ENCODE data around the gene JMJD1C.

Gene JMJD1C

DNA sequence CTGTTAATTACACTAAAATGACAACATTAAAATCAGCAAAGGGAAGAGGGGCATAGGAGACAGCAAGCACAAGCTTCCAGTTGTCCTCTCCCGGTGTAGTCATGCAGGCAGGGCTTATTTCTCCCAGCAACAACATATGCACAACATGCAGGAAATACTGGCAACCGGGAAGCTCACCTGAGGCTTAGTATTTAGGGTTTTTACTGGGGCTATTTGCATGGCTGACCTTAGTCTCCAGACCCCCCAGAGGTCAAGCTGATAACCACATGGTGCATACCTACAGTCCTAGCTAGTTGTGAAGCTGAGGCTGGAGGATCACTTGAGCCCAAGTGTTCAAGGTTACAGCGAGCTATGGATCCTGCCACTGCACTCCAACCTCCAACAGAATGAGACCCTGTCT, 12.8 kb upstream of the JMJD1C start:
- no CpG with 5 or more reads among the region's 3 CpGs for WGBS (ENCODE audit: insufficient coverage, insufficient read length)
- H3K4me3 ChIP-seq (ENCODE audit: low read length): no peak overlapping the region
- H3K27ac ChIP-seq (ENCODE audit: low read length): no peak overlapping the region
- peaks cover 3% of the 10 kb centered on the region; the same call in 1 of the 2 replicates for H3K4me1 ChIP-seq (ENCODE audit: control insufficient read depth, insufficient read depth, low read length)
- peak; percentile 31 for DNase-seq (ENCODE audit: low read depth, low spot score)
- H3K9me3 ChIP-seq (ENCODE audit: control insufficient read depth, insufficient read depth, low read length): no peaks in the 10 kb centered on the region
- no peaks in the 10 kb centered on the region for H3K36me3 ChIP-seq (ENCODE audit: control insufficient read depth, insufficient read depth, low read length)
- no peaks in the 10 kb centered on the region for H3K27me3 ChIP-seq (ENCODE audit: control insufficient read depth, insufficient read depth, low read length)

DNA sequence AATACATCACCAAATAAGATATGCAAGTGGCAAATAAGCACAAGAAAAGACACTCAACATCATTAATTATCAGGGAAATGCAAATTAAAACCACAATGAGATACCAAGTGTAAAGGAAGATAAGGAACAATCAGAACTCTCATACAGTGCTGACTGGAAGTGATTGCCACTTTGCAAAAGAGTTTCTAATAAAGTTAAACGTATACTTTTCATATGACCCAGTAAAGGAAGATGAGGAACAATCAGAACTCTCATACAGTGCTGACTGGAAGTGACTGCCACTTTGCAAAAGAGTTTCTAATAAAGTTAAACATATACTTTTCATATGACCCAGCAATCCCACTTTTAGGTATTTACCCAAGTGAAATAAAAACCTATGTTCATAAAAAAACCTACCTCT, 12.2 kb upstream of the JMJD1C start:
- Histone ChIP-seq H3K27ac (ENCODE audit: low read length) (no peak overlapping the region), H3K9me3 (ENCODE audit: control insufficient read depth, insufficient read depth, low read length) (no peaks in the 10 kb centered on the region), H3K36me3 (ENCODE audit: control insufficient read depth, insufficient read depth, low read length) (no peaks in the 10 kb centered on the region), H3K4me3 (ENCODE audit: low read length) (no peak overlapping the region), H3K4me1 (ENCODE audit: control insufficient read depth, insufficient read depth, low read length) (peaks cover 3% of the 10 kb centered on the region; the same call in 1 of the 2 replicates), H3K27me3 (ENCODE audit: control insufficient read depth, insufficient read depth, low read length) (no peaks in the 10 kb centered on the region)
- DNase-seq (ENCODE audit: low read depth, low spot score): no peak
- WGBS (ENCODE audit: insufficient coverage, insufficient read length): no CpG with 5 or more reads among the region's 1 CpG

DNA sequence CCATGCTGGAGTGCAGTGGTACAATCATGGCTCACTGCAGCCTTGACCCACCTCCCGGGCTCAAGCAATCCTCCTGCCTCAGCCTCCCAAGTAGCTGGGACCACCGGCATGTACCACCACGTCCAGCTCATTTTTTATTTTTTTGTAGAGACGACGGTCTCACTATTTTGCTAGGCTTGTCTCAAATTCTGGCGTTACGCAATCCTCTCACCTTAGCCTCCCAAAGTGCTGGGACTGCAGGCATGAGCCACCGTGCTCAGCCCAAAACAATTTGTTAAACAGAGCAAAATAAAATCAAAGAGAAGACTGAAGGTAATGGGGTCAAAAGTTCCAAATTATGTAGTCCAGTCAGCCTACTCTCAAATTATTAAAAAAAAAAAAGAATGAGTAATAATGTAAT, 8.7 kb upstream of the JMJD1C start:
- DNase-seq (ENCODE audit: low read depth, low spot score): no peak
- Histone ChIP-seq H3K4me3 (ENCODE audit: low read length) (no peak overlapping the region), H3K27ac (ENCODE audit: low read length) (no peak overlapping the region), H3K36me3 (ENCODE audit: control insufficient read depth, insufficient read depth, low read length) (no peaks in the 10 kb centered on the region), H3K4me1 (ENCODE audit: control insufficient read depth, insufficient read depth, low read length) (peaks cover 3% of the 10 kb centered on the region; the same call in 1 of the 2 replicates), H3K27me3 (ENCODE audit: control insufficient read depth, insufficient read depth, low read length) (no peaks in the 10 kb centered on the region), H3K9me3 (ENCODE audit: control insufficient read depth, insufficient read depth, low read length) (no peaks in the 10 kb centered on the region)
- WGBS (ENCODE audit: insufficient coverage, insufficient read length): no CpG with 5 or more reads among the region's 8 CpGs

DNA sequence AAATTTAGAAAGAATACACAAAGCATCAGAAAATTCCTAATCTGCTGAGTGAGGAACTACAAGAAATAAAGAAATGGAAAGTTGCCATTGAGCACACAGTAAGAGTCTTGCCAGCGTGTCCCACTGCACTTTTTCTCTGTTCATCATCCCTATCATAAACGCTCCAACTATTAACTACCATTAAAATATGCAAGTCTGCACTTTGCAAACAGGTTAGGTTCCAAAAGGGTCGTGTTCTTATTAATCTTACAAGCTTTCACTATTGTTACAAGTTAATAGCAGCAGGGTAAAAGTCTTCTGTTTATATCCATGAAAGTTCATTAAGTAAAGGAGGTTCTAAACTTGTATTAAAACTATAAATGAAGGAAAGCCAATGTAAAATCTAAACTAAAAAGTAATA, 5.2 kb upstream of the JMJD1C start:
- H3K9me3 ChIP-seq (ENCODE audit: control insufficient read depth, insufficient read depth, low read length): no peaks in the 10 kb centered on the region
- no CpG with 5 or more reads among the region's 3 CpGs for WGBS (ENCODE audit: insufficient coverage, insufficient read length)

DNA sequence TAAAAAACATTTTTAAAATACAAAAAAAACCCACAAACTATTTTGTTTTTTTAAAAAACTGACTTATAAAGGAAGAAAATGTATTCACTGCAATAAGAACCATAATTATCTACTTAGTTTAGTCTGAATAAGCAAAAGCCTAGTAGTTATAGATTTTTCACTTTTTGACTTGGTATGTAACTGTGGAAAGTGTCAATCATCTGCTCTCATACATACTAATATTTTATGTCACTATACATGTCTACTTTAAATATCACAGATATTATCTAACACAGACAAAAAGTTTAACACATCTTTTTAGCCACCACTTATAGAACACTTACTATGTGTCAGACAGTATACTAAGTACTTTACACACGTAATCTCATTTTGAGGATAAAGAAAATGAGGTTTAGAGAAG, 3.2 kb upstream of the JMJD1C start:
- H3K36me3 ChIP-seq (ENCODE audit: control insufficient read depth, insufficient read depth, low read length): no peaks in the 10 kb centered on the region
- WGBS (ENCODE audit: insufficient coverage, insufficient read length): no CpG with 5 or more reads among the region's 1 CpG

More for the DNA sequence above, 5.2 kb upstream of the JMJD1C start:
- no peak overlapping the region for H3K4me3 ChIP-seq (ENCODE audit: low read length)
- no peaks in the 10 kb centered on the region for H3K27me3 ChIP-seq (ENCODE audit: control insufficient read depth, insufficient read depth, low read length)
- no peak for DNase-seq (ENCODE audit: low read depth, low spot score)
- H3K36me3 ChIP-seq (ENCODE audit: control insufficient read depth, insufficient read depth, low read length): no peaks in the 10 kb centered on the region
- peaks cover 2% of the 10 kb centered on the region; the same call in 1 of the 2 replicates for H3K4me1 ChIP-seq (ENCODE audit: control insufficient read depth, insufficient read depth, low read length)
- H3K27ac ChIP-seq (ENCODE audit: low read length): no peak overlapping the region

DNA sequence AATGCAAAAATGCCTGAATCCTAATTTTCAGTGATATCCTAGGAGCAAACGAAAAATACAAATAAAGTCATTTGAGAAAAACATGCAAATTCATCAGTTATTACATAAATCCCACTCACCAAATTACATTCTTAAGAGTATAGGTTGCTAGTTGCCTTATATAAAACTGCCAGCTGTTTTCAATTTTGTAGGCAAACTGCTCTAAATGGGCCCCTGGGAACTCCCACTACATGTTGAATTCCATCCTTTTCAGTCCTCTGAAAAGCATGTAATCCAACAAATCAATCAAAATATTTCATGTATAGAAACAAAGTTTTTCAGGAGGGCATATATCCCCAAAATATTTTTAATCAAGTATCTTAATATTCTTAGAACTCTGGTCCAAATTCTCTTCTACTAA, 2.1 kb upstream of the JMJD1C start:
- H3K36me3 ChIP-seq (ENCODE audit: control insufficient read depth, insufficient read depth, low read length): no peaks in the 10 kb centered on the region
- no CpG with 5 or more reads among the region's 1 CpG for WGBS (ENCODE audit: insufficient coverage, insufficient read length)
- DNase-seq (ENCODE audit: low read depth, low spot score): no peak
- peaks cover 2% of the 10 kb centered on the region; the same call in 1 of the 2 replicates for H3K4me1 ChIP-seq (ENCODE audit: control insufficient read depth, insufficient read depth, low read length)
- H3K4me3 ChIP-seq (ENCODE audit: low read length): no peak overlapping the region
- H3K9me3 ChIP-seq (ENCODE audit: control insufficient read depth, insufficient read depth, low read length): no peaks in the 10 kb centered on the region
- no peaks in the 10 kb centered on the region for H3K27me3 ChIP-seq (ENCODE audit: control insufficient read depth, insufficient read depth, low read length)
- no peak overlapping the region for H3K27ac ChIP-seq (ENCODE audit: low read length)

More for the DNA sequence above, 3.2 kb upstream of the JMJD1C start:
- Histone ChIP-seq H3K9me3 (ENCODE audit: control insufficient read depth, insufficient read depth, low read length) (no peaks in the 10 kb centered on the region), H3K27ac (ENCODE audit: low read length) (no peak overlapping the region), H3K4me1 (ENCODE audit: control insufficient read depth, insufficient read depth, low read length) (peaks cover 2% of the 10 kb centered on the region; the same call in 1 of the 2 replicates), H3K4me3 (ENCODE audit: low read length) (no peak overlapping the region), H3K27me3 (ENCODE audit: control insufficient read depth, insufficient read depth, low read length) (no peaks in the 10 kb centered on the region)
- DNase-seq (ENCODE audit: low read depth, low spot score): no peak

DNA sequence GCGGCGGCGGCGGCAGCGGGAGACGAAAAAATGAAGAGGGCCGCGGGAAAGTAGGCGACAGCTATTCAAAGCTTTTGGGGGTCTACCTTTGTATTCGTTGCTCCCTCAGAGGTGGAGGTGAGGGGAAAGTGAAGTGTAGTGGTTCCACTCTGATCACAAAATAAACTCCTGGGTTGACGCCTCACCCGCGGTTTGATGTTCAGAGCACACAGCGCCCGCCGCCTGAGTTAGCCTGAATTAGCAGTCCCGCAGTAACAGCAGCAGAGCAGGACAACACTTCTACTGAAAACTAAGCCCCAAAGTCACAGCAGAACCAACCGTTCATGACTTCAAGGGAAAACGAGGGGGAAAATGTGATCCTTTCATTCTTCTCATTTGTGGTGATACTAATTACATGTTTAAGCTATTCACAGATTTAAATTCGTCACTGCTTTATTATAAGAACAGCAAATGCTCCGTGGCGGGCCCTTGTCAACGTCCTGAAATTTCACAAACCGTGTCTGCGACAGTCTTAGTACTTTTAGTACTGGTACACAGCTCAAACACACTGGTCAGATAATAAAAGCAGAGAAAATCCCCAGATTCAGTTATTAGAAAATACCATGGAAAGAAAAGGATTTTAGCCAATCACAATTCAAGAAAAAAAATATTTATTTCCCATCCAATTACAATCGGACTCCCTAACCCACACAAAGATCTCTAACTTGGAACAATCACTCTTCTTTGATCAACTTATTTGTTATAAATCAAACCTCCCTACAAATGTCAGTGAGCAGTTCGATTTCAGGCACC, 563 bp upstream of the JMJD1C start:
- H3K27ac ChIP-seq (ENCODE audit: low read length): no peak overlapping the region
- 100% methylated on average over 1 of the region's 27 CpGs for WGBS (ENCODE audit: insufficient coverage, insufficient read length)
- DNase-seq (ENCODE audit: low read depth, low spot score): no peak
- H3K27me3 ChIP-seq (ENCODE audit: control insufficient read depth, insufficient read depth, low read length): no peaks in the 10 kb centered on the region
- H3K36me3 ChIP-seq (ENCODE audit: control insufficient read depth, insufficient read depth, low read length): no peaks in the 10 kb centered on the region
- H3K9me3 ChIP-seq (ENCODE audit: control insufficient read depth, insufficient read depth, low read length): no peaks in the 10 kb centered on the region
- peaks cover 2% of the 10 kb centered on the region; the same call in 1 of the 2 replicates for H3K4me1 ChIP-seq (ENCODE audit: control insufficient read depth, insufficient read depth, low read length)
- peak overlapping the region; percentile 55; the same call in 1 of the 2 replicates for H3K4me3 ChIP-seq (ENCODE audit: low read length)

DNA sequence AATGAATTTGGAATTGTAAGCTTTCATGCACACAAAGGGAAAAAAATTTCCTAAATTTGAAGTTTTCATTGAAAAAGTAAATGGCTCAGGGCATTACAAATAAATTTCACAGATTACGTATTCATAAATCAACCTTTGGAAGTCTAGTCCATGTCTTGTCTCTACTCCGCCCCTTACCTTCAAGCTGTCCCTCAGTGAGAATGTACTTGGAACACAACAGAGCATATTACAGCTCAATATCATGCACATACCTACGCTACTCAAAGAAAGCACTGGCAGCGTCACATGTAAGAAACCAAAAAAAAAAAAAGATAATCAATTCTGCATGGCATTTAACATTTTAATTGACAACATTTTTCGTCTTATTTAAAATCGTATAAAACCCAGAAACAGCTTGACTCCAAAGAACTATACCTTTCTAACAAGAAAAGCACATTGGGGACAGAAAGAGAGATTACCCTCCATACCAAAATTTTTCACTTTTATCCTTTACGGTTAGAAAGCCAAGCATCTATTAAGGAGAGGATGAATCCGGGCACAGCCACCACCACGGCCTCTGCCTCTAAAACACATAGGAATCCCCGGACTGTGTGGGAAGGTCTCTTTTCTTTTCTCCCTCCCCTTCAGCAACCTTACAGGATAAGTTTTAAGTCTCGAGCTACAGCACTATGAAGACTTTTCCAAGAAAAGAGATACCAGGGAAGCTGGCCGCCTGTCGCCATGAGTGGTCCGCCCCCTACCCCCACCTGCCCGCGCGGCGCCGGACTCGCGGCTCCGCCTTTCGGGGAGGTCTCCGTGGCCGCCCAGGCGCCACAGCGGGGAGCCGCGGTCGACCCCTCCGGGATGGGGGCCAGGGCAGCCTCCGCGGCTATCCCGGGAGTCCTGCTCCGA, 1.1 kb downstream of the JMJD1C start:
- Histone ChIP-seq H3K27me3 (ENCODE audit: control insufficient read depth, insufficient read depth, low read length) (no peaks in the 10 kb centered on the region), H3K36me3 (ENCODE audit: control insufficient read depth, insufficient read depth, low read length) (no peaks in the 10 kb centered on the region), H3K4me3 (ENCODE audit: low read length) (peak overlapping the region; percentile 55), H3K4me1 (ENCODE audit: control insufficient read depth, insufficient read depth, low read length) (peaks cover 2% of the 10 kb centered on the region; the same call in 1 of the 2 replicates), H3K27ac (ENCODE audit: low read length) (no peak overlapping the region), H3K9me3 (ENCODE audit: control insufficient read depth, insufficient read depth, low read length) (no peaks in the 10 kb centered on the region)
- DNase-seq (ENCODE audit: low read depth, low spot score): no peak
- WGBS (ENCODE audit: insufficient coverage, insufficient read length): no CpG with 5 or more reads among the region's 35 CpGs

DNA sequence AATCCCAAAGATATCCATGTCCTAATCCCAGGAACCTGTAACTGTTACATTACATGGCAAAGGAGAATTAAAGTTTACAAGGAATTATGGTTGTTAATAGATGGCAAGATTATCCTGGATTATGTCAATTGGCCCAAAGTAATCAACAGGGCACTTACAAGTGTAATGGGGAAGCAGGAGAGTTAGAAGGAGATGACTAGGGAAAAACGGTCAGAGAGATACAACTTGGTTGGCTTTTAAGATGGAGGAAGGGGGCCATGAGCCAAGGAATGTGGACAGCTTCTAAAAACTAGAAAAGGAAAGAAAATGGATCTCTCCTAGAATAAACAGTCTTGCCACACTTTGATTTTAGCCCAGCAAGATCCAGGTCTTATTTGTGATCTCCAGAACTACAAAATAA, 3.3 kb downstream of the JMJD1C start:
- peaks cover 2% of the 10 kb centered on the region; the same call in 1 of the 2 replicates for H3K4me1 ChIP-seq (ENCODE audit: control insufficient read depth, insufficient read depth, low read length)
- H3K27ac ChIP-seq (ENCODE audit: low read length): no peak overlapping the region
- no peak overlapping the region for H3K4me3 ChIP-seq (ENCODE audit: low read length)
- no peaks in the 10 kb centered on the region for H3K36me3 ChIP-seq (ENCODE audit: control insufficient read depth, insufficient read depth, low read length)
- no peaks in the 10 kb centered on the region for H3K27me3 ChIP-seq (ENCODE audit: control insufficient read depth, insufficient read depth, low read length)
- no CpG with 5 or more reads among the region's 1 CpG for WGBS (ENCODE audit: insufficient coverage, insufficient read length)
- H3K9me3 ChIP-seq (ENCODE audit: control insufficient read depth, insufficient read depth, low read length): no peaks in the 10 kb centered on the region
- no peak for DNase-seq (ENCODE audit: low read depth, low spot score)

DNA sequence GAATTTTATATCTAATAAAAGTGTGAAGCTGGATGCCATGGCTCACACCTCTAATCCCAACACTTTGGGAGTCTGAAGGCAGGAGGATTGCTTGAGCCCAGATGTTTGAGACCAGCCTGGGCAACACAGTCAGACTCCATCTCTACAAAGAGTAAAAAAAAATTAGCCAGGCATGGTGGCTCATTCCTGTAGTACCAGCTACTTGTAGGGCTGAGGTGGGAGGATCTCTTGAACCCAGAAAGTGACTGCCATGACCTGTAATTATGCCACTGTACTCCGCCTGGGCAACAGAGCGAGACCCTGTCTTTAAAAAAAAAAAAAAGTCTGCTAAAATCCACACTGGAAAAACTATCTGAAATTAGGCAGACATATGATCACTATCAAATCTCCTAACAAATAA, 7.6 kb downstream of the JMJD1C start:
- no peak for DNase-seq (ENCODE audit: low read depth, low spot score)
- Histone ChIP-seq H3K36me3 (ENCODE audit: control insufficient read depth, insufficient read depth, low read length) (no peaks in the 10 kb centered on the region), H3K27ac (ENCODE audit: low read length) (no peak overlapping the region), H3K27me3 (ENCODE audit: control insufficient read depth, insufficient read depth, low read length) (no peaks in the 10 kb centered on the region), H3K4me3 (ENCODE audit: low read length) (no peak overlapping the region), H3K4me1 (ENCODE audit: control insufficient read depth, insufficient read depth, low read length) (no peaks in the 10 kb centered on the region), H3K9me3 (ENCODE audit: control insufficient read depth, insufficient read depth, low read length) (no peaks in the 10 kb centered on the region)
- no CpG with 5 or more reads among the region's 2 CpGs for WGBS (ENCODE audit: insufficient coverage, insufficient read length)
